B cell (primary cell): ENCODE measurements around the gene H1-8.

Experiments
- EZH2 ChIP-seq: IDR thresholded peaks from 2 replicates; pipeline ENCODE4 v1.6.1; 2012; ENCODE audit warnings: borderline replicate concordance, low read depth, mild to moderate bottlenecking, moderate library complexity, low read length; ENCODE audit not compliant: insufficient read depth, poor library complexity, severe bottlenecking
- TF ChIP-seq, protein P1 (sequence below): fragments of 200-600 bp; IDR thresholded peaks from one replicate; pipeline ENCODE4 v1.8.0; 2022; ENCODE audit warnings: antibody characterized with exemption, mild to moderate bottlenecking

DNA sequence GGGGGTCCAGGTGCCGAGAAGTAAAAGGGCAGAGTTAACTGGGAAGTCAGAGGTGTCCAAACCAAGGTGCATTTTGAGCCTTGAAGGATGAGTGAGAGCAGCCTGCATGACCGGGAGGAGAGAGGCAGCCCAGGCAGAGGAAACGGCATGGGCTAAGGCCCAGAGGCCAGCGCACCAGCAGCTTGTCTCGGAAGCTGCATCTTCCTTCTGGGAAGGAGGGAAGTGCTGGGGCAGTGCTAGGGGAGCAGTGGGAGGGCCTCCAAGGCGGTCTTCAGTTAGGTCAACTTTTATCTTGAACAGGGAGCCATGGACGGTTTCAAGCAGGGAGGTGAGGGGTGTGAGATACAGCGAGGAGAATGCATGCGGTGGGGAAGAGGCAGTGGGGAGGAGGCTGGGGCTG lies 1.0 kb downstream of the H1-8 start:
- TF ChIP-seq, protein P1, sequence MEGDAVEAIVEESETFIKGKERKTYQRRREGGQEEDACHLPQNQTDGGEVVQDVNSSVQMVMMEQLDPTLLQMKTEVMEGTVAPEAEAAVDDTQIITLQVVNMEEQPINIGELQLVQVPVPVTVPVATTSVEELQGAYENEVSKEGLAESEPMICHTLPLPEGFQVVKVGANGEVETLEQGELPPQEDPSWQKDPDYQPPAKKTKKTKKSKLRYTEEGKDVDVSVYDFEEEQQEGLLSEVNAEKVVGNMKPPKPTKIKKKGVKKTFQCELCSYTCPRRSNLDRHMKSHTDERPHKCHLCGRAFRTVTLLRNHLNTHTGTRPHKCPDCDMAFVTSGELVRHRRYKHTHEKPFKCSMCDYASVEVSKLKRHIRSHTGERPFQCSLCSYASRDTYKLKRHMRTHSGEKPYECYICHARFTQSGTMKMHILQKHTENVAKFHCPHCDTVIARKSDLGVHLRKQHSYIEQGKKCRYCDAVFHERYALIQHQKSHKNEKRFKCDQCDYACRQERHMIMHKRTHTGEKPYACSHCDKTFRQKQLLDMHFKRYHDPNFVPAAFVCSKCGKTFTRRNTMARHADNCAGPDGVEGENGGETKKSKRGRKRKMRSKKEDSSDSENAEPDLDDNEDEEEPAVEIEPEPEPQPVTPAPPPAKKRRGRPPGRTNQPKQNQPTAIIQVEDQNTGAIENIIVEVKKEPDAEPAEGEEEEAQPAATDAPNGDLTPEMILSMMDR, result no peak
- TF ChIP-seq EZH2, result no peak
